ENCODE measurements around the gene FUT6.
"Not testable (repeated sequence)": the region's sequence is repeated elsewhere in the genome, so short reads cannot be mapped to it uniquely, and the experiment has no call there.

The FUT6 gene

DNA sequence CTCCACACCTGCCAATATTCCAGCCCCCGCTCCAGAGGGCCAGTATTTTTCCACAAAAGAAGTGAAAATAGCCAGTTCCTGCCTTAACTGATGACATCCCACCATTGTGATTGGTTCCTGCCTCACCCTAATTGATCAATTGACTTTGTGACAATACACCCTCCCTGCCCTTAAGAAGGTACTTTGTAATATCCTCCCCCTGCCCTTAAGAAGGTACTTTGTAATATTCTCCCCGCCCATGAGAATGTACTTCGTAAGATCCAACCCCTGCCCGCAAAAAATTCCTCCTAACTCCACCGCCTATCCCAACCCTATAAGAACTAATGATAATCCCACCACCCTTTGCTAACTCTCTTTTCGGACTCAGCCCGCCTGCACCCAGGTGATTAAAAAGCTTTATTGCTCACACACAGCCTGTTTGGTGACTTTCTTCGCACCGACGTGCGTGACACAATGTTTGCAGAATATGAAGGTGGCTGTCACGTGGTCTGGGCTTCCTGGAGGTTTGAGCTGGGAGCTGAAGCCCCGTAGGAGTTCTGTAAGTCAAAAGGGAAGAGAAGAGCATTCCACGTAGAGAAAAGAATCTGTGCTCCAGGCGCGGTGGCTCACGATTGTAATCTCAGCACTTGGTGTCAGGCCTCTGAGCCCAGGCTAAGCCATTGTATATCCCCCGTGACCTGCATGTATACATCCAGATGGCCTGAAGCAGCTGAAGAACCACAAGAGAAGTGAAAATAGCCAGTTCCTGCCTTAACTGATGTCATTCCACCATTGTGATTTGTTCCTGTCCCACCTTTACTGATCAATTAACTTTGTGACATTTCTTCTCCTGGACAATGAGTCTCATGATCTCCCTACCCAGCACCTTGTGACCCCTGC, 17.9 kb upstream of the FUT6 start:
- no peak for DNase-seq (ENCODE audit: low spot score)

DNA sequence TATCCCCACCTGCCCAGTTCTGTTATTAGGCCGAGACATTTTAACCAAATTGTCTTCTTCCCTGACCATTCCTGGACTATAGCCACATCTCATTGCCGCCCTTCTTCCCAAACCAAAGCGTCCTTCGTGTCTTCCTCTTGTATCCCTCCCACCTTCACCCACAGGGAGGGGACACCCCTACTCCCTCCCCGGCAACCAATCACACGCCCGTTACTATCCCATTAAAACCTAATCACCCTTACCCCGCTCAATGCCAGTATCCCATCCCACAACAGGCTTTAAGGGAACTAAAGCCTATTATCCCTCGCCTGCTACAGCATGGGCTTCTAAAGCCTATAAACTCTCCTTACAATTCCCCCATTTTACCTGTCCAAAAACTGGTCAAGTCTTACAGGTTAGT, 15.6 kb upstream of the FUT6 start:
- not testable (repeated sequence) for DNase-seq (ENCODE audit: low spot score)

DNA sequence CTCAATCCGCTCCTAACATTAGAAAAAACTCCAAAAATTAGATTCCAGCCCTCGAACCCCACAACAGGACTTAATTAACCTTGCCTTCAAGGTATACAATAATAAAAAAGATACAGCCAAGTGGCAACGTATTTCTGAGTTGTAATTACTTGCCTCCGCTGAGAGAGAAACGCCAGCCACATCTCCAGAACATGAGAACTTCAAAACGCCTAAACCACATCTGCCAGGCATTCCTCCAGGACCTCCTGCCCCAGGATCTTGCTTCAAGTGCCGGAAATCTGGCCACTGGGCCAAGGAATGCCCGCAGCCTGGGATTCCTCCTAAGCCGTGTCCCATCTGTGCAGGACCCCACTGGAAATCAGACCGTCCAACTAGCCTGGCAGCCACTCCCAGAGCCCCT, 14.6 kb upstream of the FUT6 start:
- DNase-seq (ENCODE audit: low spot score): not testable (repeated sequence)

DNA sequence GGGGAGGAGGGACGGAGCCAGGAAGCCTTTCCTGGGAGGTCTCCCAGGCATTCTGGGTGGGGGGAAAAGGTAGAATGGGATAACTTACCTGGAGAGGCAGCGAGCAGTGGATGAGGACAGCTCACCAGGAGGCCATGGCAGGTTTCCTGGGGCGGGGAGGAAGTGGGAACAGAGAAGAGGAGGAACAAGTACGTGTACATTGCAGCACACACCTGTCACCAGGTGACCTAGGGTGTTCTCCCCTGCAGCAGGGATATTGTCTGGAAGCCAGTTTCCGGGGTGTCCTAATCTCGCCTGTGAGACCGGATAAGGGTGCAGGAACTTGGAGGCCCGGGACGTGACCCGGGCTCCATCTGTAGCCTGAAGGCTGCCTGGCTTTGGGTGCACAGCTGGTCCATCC, 11.8 kb upstream of the FUT6 start, which contains the start of gene FUT3:
Gene FUT3, minus strand, starts transcription at position 148 of the 400 bp plus-strand sequence.
- DNase-seq (ENCODE audit: low spot score): no peak

DNA sequence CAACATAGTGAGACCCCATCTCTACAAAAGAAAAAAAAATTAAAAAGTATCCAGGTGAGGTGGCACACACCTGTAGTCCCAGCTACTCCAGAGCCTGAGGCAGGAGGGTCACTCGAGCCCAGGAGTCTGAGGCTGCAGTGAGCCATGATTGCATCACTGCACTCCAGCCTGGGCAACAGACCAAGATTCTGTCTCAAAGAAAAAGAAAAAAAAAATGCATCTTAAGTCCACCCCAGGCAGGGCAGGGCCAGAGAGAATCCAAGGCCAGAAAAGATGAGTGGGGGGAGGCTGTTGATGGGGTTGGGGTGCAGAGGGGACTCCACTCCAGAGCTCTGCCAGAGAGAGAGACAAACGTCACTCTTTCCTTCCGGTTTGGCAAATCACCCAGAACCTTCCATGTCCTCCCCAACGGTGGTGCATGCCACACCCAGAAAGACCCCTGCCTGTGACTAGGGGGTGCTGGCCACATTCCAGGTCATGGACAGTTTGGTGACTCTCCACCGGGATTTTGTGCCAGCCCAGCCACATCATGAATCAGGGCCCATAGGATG, 11.3 kb upstream of the FUT6 start:
- no peak for DNase-seq (ENCODE audit: low spot score)

DNA sequence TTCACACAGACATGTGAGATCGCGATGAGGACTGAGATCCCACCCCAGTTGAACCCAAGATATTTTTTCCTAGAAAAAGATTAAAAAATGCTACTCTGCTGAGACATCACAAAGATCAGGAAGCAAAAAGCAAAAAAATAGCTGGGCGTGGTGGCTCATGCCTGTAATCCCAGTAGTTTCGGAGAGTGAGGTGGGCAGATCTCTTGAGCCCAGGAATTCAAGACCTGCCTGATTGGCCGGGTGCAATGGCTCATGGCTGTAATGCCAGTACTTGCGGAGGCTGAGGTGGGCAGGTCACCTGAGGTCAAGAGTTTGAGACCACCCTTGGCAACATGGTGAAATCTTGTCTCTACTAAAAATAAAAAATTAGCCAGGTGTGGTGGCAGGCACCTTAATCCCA, 10.7 kb upstream of the FUT6 start:
- no peak for DNase-seq (ENCODE audit: low spot score)

DNA sequence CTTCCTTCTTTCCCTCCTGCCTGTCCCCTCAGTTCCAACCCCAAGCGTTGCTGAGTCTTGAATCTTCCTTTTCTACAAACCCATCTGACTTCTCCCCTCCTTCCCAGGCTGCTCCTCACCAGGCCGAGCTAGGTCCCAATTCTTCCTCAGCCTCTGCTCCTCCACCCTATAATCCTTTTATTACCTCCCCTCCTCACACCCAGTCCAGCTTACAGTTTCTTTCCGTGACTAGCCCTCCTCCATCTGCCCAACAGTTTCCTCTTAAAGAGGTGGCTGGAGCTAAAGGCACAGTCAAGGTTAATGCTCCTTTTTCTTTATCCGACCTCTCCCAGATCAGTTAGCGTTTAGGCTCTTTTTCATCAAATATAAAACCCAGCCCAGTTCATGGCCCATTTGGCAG, 9.1 kb upstream of the FUT6 start:
- not testable (repeated sequence) for DNase-seq (ENCODE audit: low spot score)

DNA sequence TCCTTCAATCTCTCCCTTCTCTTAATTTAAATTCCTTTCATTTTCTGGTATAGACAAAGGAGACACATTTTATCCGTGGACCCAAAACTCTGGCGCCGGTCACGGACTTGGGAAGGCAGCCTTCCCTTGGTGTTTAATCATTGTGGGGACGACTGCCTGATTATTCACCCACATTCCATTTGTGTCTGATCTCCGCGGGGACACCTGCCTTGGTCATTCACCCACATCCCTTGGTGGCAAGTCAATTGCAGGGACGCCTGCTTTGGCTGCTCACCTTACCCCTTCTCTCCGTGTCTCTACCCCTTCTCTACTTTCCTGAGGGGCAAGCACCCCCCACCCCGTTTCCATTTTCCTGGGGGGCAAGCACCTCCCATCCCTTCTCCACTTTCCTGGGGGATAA, 8.3 kb upstream of the FUT6 start:
- not testable (repeated sequence) for DNase-seq (ENCODE audit: low spot score)

DNA sequence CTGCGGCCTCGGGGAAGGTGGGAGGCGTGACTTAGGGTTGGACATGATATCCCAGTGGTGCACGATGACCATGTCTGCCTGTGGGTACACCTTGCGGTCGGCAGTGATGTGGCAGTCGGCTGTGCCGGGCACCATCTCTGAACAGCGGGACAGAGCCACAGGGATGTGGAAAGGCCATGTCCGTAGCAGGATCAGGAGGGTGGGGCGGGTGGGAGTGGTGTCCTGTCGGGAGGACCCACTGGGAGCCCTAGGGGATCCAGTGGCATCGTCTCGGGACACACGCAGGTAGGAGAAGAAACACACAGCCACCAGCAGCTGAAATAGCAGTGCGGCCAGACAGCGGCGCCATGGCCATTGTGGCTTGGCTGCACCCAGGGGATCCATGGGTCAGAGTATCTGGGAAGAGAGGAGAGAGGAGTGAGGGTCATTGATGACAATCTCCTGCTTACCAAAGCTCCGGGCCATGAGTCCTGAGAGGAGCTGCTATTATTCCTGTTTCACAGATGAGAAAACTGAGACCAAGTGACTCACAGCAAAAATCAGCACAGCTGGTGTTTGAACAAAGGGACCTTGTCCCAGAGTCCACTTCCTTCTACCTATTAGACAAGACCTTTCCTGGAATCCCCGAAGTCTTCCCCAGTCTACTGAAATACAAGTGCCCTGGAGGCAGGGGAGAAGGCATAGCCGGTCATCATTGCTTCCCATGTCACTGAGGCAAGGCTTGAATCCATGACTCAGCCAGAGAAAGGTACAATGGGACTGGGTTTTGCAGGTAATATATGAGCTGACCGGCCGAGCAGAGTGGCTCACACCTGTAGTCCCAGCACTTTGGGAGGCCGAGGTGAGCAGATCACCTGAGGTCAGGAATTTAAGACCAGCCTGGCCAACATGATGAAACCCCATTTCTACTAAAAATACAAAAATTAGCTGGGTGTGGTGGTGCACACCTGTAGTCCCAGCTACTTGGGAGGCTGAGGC, 5.2 kb upstream of the FUT6 start:
- no peak for DNase-seq (ENCODE audit: low spot score)

DNA sequence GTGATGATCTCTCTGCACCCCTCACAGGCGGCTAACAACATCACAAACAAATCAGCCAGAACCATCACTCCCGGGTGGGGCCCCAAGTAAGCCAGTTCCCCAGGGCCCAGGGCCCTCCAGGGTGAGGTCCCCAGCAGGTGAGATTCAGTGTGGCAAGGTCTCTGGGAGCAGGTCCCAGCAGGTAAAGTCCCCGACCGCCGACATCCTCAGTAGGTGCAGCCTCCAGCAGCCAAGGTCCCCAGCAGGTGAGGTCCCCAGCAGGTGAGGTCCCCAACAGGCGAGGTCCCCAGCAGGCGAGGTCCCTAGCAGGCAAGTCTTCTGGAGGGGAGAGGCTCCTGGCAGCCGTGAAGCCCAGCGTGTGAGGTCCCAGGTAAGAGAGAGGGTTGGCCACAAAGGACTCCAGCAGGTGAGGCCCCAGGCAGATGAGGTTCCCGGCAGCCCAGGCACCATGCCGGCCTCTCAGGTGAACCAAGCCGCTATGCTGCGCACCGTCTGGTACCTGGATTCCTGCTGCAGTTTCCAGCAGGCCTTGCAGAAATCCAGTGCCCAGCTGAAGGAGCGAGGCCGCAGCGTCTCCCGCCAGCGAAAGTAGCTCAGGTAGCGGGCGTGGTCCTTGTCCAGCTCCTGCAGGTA, 3.9 kb upstream of the FUT6 start:
- DNase-seq (ENCODE audit: low spot score): no peak

DNA sequence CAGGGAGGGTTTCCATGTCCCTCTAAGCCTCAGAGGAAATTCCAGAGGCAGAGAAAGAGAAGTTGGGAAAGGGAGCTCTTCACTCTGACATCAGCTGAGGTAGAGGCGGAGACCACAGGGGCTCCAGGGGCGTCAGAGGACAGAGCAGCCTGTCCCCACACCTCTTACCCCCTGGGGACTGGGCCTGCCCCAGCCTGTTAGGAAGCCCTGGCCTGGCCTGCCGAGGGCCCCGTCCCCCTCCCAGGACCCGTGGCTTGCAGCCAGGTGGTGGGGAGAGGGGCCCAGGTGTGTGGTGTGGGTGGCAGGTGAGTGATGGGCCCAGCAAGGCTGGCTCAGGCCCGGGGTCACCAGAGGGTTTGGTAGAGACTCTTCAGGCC, 2.2 kb upstream of the FUT6 start:
- DNase-seq (ENCODE audit: low spot score): not testable (repeated sequence)

DNA sequence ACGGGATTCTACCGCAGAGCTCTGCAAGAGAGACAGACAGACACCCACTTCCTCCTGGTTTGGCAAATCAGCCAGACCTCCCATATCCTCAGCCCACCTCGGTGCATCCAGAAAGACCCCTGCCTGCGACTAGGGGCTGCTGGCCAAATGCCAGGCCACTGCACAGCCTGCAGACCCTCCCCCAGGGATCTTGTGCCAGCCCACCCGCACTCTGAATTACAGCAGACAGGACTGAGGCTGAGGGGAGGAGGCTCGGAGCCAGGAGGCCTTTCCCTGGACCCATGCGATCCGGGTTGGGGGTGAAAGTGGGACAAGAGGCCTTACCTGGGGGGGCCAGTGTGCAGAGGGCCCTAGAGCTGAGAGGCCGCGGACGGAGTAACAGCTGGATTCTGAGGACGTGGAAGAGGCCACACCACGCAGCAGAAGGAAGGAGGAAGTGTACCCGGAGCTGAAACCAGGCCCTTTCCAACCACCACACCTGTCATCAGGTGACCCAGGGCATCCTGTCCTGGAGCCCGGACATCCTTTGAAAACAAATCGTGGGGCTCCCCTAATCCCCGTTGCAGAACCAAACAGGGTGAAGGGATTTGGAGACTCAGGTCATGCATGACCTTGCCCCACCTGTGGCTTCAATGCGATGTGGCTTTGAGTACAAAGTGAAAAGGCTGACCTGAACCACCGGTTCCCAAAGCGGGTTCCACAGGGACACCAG, 993 bp downstream of the FUT6 start:
- no peak for DNase-seq (ENCODE audit: low spot score)

DNA sequence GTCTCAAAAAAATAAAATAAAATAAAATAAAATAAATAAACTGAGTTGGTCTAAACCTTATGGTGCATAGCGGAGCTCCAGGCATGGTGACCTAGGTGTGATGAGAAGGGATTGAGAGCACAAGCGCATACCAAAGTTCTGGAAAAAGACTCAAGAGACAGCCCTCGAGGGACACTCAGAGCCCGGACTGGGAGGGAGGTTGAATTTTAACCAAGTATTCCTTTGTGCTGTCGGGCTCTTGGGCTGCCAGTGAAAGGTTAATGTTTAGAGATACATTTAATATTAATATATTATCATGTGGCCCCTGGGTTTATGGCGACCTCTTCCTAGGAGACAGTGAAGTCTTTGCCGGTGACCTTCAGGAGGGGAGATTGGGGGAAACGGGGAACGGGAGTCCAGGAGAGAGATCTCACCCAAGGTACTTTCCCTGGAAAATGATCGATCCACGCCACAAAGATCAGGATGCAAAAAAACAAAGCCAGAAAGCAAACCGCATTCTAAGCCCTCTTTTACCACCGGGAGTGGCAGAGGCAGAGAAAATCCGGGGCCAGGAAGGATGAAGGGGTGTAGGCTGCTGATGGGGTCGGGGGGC, 1.6 kb downstream of the FUT6 start:
- no peak for DNase-seq (ENCODE audit: low spot score)

DNA sequence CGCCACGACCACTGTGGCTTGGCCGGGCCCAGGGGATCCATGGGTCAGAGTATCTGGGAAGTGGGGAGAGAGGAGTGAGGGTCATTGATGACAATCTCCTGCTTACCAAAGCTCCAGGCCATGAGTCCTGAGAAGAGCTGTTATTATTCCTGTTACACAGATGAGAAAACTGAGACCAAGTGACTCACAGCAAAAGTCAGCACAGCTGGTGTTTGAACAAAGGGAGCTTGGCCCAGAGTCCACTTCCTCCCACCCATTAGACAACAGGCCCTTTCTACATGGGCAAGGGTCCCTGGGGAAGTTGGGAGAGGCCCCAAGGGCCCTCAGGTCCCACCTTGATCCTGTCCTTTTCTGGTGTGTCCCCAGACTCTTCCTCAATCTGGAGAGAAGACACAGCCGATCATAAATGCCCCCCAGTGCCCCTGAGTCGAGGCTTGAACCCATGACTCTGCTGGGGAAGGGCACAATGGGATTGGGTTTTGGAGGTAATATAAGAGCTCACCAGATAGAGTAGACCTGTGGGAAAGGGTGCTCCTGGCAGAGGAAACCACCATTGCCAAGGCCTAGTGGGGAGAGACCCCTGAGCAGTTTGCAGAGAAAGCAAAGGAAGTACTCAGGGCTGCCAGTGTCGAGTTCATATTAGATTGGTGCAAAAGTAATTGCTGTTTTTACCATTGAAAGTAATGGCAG, 6.8 kb downstream of the FUT6 start:
- no peak for DNase-seq (ENCODE audit: low spot score)

DNA sequence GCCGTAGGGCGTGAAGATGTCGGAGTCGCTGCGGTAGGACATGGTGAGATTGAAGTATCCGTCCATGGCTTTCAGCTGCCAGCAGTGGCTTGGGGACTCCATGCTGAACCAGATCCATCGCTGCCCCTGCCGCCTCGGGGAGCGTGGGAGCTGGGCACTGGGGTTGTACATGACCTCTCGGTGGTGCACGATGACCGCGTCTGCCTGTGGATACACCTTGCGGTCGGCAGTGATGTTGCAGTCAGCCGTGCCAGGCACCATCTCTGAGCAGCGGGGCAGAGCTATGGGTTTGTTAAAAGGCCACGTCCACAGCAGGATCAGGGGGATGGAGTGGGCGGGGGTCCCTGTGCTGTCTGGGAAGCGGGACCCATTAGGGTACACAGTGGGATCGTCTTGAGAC, 7.4 kb downstream of the FUT6 start:
- no peak for DNase-seq (ENCODE audit: low spot score)

DNA sequence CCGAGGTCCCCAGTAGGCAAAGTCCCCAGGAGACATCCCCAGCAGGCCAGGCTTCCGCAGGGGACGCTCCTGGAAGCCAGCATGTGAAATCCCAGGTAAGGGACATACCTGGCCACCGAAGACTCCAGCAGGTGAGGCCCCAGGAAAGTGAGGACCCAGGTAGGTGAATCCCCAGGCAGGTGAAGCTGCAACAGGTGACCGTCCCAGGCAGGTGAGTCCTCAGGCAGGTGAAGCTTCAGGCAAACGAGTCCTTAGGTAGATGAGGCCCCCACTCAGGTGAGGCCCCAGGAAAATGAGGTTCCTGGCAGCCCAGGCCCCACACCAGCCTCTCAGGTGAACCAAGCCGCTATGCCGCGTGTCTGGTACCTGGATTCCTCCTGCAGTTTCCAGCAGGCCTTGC, 8.3 kb downstream of the FUT6 start:
- no peak for DNase-seq (ENCODE audit: low spot score)

DNA sequence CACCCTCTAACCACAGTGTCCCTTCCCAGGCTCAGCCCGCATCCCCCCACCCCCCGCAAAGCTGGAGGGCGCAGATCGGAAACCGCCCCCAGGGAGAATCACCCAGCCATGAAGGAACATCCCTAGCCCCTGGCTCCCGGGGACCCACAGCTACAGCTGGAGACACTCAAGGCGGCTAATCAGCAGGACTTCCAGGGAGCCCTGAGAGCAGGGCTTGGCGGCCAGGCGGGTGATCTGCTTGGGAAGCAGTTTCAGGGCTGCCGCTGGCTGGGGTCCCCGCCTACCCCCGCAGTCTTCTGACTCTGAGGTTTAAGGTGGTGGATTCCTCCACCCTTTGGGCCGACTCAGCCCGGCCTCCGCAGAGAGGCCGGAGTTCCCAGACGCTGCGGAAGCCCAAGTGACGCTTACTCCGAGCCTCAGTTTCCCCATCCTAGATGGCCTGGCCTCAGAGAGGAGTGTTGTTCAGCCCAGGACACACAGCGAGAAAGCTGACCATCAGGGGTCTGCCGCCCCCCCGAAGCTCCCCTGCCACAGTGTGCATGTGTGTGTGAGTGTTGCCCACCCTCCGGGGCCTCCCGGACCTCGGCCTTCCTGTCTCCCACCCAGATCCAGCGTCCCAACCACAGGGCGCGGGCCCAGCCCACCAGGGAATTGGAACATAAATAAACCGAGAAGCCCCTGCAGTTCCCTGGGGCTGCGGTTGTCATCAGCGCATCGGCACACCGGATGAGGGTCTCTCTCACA, 9.8 kb downstream of the FUT6 start:
- DNase-seq (ENCODE audit: low spot score): no peak

DNA sequence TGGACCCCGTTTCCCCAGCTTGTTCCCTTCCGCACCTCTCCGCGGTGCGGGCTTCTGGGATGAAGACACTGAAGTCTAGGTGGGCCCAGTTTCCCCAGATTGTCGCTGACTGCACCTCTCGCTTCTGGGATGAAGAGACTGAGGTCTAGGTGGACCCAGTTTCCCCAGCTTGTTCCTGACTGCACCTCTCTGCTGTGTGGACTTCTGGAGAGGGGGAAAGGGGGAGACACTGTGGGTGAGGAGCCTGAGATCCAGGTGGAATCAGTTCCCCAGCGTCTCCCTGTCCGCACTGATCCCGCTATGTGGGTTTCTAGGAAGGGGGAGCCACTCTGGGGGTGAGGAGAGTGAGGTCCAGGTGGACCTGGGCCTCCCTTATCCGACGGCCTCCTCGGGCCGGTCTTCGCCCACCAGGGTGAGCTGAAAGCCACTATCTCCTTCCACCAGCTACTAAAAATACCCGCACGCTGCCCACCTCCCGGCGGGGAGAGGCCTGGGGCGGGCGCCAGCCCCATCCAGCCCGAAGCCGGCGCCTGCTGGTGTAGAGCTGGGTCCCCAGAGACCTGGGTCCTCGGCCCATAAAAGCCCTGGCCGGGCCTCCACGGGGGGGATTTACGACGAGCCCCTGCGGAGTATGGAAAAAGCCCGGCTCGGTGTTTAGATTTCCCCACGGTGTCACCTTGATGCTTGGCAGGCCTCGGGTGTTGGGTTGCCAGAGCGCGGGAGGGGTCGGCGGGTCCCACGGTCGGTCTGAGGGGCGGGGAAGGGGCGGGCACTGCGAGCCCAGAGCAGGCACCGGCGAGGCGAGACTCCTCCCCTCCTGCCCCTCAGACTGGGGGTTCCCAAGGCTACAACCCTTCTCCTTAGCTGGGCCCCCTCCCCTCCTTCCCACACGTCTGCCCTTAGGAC, 10.6 kb downstream of the FUT6 start:
- DNase-seq (ENCODE audit: low spot score): no peak

Measured in cerebellar cortex (tissue), 1 donor.